ENCODE data around the gene SCMH1.
"Not testable (repeated sequence)": the region's sequence is repeated elsewhere in the genome, so short reads cannot be mapped to it uniquely, and the experiment has no call there.

Gene SCMH1

DNA sequence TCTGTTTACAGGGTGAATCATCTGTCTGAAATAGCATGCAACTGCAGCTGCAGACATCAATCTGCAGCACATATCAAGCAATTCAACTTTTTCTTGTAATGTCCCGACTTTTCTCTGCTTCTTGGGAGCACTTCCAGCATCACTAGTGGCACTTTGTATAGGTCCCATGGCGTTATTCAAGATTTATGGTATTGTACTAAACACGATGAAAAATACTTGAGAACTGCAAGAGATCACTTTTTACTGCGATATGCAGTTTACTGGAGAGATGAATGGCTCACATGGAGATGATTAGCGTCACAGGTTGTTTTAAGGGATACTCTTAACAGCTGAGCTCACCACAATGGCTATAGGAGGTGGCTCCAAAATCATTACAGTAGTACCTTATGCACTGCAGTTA, 7.2 kb upstream of the SCMH1 start:
- DNase-seq (ENCODE audit: low read depth in 2 of 2) = no peak

DNA sequence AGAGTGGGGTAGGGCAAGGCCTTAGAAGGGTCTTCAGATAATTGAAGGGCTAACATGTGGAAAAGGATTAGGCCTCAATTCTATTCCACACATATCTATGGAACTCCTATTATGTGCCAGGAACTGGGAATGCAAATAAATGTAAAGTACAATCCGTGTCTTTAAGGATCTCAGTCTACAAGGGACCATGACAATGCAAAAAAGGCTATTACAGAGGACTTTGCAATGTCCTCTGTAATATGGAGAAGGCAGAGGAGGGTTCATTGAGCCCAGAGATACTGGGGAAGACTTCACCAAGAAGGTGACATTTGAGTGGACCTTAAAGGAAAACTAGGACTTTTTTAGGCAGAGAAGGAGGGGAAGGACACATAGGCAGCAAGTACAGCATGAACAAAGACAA, 4.5 kb upstream of the SCMH1 start:
- no peak for DNase-seq (ENCODE audit: low read depth in 2 of 2)

DNA sequence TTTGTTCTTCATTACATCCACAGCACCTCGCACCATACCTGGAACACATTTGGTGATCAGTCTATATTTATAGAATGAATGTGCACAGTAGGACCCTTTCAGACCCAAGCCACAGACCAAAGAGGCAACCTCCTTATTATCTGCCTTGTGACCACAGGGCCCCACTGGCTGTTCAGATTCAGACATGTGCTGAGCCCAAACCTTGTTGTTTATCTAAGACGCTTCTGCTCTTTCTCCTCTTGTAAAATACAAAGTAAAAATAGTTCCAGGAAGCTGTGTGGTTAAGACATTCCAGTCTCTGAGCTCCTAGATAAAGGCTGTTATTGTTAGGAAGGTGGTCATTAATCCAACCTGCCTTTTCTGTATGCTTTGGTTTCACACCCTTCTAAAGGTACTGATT, 3.6 kb upstream of the SCMH1 start:
- DNase-seq (ENCODE audit: low read depth in 2 of 2) = no peak

DNA sequence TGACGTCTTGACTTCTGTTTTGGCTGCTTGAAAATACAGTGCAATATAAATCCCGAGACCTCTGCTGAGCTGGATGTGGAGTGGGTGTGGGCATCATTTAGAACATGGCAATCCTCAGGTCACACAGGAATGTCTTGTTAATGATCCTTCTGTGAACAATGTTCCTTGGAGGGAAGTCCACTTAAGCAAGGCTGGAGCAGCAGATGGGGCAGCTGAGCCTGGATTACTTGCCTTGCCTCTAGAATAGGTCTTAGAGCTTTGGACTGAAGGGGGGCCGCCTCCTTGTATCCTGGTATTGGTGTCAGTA, 926 bp upstream of the SCMH1 start:
- DNase-seq (ENCODE audit: low read depth in 2 of 2) = no peak

- DNase-seq (ENCODE audit: low read depth in 2 of 2) = peak in 1 of 2 donors; percentile 1
These were observed 404 bp upstream of the SCMH1 start for GRCh38 chr1:41242342-41243078.

DNA sequence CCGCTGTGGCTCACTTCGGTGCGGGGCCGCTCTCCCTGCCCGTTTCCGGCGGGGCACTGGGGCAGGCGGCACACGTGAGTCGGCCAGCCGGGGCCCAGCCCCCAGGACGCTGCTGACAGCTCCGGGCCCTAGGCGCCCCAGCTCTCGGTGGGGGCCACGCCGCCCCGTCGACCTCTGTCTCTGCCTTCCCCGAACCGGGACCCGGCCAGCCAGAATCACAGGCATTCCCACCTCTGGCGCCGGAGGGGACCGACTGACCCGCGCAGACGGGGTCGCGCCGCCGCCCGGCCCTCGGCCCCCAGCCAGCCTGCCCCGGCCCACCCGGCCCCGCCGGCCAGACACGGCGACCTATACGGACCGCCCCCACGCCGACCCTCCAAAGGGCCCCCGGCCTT, 755 bp downstream of the SCMH1 start:
- peak; percentile 22 to 37 for DNase-seq (ENCODE audit: low read depth in 2 of 2)

- no peak for DNase-seq (ENCODE audit: low read depth in 2 of 2)
These were observed 1.2 kb downstream of the SCMH1 start for GRCh38 chr1:41240781-41241353.

GRCh38 chr1:41239988-41240610, 2.0 kb downstream of the SCMH1 start:
- DNase-seq (ENCODE audit: low read depth in 2 of 2) = no peak

DNA sequence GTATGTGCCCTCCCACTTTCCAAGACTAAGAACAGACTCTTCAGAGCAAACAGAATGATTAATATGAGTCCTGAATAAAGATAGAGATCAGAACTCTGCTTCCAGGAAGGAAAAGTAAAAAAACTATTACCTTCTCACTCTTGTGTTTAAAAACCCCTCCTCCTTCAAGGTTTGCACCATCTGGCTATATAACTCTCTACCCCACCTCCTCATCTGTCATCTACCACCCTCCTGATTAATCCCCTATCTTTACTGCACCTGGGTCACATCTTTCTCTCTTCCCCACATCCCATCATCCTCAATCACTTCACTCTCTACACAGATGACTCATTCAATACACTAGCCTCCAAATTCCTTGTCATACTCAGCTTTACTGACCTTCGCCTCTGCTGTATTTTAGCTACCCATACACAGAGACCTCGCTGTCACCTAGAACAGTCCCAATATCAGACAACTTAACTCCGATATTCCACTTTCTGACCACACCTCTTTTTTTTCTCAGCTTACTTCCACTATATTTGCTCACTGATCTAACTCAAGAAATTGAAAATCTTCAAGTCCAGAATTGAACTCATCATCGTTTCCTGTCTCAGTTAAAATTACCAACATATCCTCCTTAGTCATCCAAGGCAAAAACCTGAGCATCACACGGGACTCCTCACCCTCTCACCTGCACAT, 3.7 kb downstream of the SCMH1 start:
- no peak for DNase-seq (ENCODE audit: low read depth in 2 of 2)

DNA sequence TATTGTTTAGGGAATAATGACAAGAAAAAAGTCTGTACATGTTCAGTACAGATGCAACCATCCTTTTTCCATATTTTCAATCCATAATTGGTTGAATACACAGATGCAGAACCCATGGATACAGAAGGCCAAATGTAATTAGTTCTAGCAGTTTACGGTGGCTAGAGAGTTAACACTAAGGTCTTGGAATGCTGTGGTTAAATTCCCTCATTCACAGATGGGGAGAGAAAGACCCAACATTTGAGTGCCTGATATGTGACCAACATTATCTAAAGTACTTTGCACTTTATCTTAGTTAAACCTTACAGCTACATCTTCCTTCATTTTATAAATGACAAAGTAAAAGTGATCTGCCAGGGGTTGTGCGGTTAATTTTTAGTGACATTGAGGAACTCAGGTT, 5.3 kb downstream of the SCMH1 start:
- no peak for DNase-seq (ENCODE audit: low read depth in 2 of 2)

DNA sequence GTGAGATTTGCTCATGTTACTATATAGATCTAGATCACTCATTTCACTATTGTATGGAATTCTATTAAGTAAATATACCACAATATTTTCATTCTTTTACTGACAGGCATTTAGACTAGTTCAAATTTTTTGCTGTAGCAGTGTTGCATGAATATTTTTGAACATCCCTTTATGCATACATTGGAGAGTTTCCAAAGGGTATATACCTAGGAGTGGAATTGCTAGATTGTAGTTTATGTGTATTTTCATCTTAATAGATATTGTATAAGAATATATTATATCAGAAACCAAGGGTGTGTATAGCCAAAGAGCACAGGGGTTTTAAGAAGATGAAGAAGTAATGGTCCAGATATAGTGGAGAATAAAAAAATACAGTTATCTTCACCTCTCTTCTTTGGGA, 6.2 kb downstream of the SCMH1 start:
- no peak for DNase-seq (ENCODE audit: low read depth in 2 of 2)

GRCh38 chr1:41233708-41234107, 8.4 kb downstream of the SCMH1 start:
- no peak for DNase-seq (ENCODE audit: low read depth in 2 of 2)

DNA sequence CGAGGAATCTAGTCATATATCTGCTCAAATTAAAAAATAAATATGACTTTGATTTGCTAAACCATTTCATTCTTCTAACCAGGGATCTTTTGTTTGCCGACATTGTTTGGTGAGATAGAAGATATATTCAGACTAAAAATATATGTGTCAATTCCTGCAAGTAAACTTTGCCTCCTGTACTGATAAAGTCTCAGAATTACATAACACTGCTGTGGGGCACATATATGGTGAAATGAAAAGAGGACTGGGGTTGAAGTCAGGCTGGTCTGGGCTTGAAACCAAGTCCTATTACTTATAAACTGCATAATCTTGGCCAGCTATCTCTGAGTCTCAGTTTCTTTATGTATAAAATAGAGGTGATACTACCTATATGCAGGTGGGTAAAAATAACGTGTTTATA, 9.8 kb downstream of the SCMH1 start:
- DNase-seq (ENCODE audit: low read depth in 2 of 2) = no peak

DNA sequence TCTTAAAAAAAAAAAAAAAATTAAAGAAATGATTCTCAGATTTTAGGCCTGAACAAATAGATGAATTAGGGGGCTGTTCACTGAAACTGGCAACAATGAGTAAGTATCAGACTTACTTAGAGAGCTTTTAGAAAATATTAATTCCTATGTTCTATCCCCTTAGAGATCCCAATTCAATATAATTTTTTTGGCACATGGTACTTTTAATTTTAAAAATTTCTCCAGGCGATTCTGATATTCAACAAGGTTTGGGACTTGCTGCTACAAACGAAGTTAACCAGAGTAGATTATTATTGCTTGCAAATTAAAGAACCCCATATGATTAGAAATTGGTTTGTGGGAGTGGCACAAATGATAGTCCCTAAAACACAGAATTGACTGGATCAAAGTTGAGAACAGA, 11.4 kb downstream of the SCMH1 start:
- no peak for DNase-seq (ENCODE audit: low read depth in 2 of 2)

DNA sequence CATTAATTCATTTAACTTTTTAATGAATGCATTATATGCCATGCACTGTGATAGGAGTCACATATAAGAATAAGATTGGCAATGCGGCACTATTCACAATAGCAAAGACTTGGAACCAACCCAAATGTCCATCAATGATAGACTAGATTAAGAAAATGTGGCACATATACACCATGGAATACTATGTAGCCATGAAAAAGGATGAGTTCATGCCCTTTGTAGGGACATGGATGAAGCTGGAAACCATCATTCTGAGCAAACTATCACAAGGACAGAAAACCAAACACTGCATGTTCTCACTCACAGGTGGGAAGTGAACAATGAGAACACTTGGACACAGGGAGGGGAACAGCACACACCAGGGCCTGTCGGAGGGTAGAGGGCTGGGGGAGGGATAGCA, 12.9 kb downstream of the SCMH1 start:
- DNase-seq (ENCODE audit: low read depth in 2 of 2) = not testable (repeated sequence)

- DNase-seq (ENCODE audit: low read depth in 2 of 2) = no peak
These were observed 15.2 kb downstream of the SCMH1 start for GRCh38 chr1:41226815-41227434.

GRCh38 chr1:41225495-41225894, 16.6 kb downstream of the SCMH1 start:
- no peak for DNase-seq (ENCODE audit: low read depth in 2 of 2)

- no peak for DNase-seq (ENCODE audit: low read depth in 2 of 2)
These were observed 19.6 kb downstream of the SCMH1 start for GRCh38 chr1:41222496-41222895.

DNA sequence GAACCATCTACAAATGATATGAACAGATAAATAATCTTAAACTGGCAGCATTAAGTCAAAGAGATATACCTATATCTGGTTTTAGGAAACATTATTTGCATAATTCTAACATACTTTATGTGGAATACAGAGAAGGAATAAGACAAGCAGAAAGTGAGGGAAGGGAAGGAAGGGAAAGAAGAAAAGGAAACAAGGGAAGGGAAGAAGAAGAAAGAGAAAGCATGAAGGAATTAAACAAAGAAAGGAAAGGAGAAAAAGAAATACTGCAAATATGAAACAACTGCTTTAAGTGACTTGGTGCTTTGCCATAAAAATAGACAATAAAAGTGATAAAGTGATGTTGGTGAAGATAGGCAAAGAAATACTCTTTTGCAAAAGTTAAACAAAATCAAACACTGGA, 20.1 kb downstream of the SCMH1 start:
- no peak for DNase-seq (ENCODE audit: low read depth in 2 of 2)

DNA sequence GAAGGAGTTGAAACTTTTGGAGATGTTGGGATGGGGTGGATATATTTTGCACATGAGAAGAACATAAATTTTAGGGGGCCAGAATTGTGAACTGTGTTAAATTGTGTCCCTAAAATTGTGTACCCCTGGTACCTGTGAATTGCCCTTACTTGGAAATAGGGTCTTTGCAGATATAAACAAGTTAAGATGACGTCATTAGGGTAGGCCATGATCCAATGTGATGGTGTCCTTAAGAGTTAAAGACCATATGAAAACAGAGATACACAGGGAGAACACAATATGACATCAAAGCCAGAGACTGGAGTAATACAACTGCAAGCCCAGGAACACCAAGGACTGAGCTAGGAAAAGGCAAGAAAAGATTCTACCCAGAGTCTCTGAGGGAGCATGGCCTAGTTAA, 24.0 kb downstream of the SCMH1 start:
- DNase-seq (ENCODE audit: low read depth in 2 of 2) = no peak

GRCh38 chr1:41217441-41217840, 24.7 kb downstream of the SCMH1 start:
- no peak for DNase-seq (ENCODE audit: low read depth in 2 of 2)

DNA sequence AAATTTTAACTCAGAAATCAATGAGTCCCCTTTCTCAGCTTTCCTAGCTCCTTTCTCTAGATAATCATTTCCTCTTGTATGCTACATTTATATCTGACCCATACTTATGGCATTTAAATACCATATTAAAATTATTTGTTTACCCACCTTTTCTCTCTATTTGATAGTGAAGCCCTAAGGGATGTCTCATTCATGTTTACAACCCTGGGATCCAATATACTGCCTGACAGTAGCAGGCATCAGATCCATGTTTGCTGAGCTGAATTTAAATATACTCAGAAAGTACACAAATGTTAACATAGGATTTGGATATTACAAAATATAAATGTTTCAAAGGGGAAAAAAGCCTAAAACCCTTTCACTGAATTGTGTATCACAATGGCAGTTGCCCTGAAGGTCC, 26.5 kb downstream of the SCMH1 start:
- no peak for DNase-seq (ENCODE audit: low read depth in 2 of 2)

DNA sequence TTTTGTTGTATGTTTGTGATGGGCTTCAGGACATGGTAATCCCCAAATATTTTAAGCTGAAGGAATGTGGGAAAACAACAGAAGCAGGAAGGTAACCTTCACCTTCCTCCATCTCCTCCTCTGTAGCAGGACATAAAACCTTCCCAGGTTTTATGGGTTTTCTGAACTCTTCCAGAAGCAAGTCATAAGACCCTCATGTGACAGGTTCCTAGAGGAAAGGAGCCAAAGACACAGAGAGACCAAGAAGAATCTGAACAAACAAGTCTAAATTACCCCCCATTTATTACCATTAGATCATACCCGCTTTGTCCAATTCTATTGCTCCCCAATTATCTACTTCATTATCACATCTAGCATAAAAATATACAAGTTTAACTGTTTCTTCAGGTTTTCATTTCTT, 28.8 kb downstream of the SCMH1 start:
- no peak for DNase-seq (ENCODE audit: low read depth in 2 of 2)

All from stimulated activated CD4-positive, alpha-beta T cell treated with anti-CD3 and anti-CD28 coated beads, Interleukin-1b, Interleukin-23, amount 100 ng/mL, for 4 hours (primary cell).